Esophagus squamous epithelium (tissue), 4 donors: ENCODE measurements around the gene MEGF10.

Experiments used
- CTCF ChIP-seq, 6 experiments: fragments of 450-650 bp in 4 of 6; fragments of 200-600 bp in 2 of 6; sonication (generic) in 2 of 6; IDR thresholded peaks; one replicate each; pipeline ENCODE4 v1.5.1; 2016 to 2019; ENCODE audit warnings: antibody characterized with exemption in 6 of 6, mild to moderate bottlenecking in 4 of 6, moderate library complexity in 4 of 6
- POLR2A ChIP-seq, 4 donors: fragments of 450-650 bp; IDR thresholded peaks; one replicate each; pipeline ENCODE4 v1.6.1; 2017; ENCODE audit warnings: antibody characterized with exemption in 4 of 4, mild to moderate bottlenecking in 4 of 4, moderate library complexity in 3 of 4

- no peak for TF ChIP-seq CTCF (IDR thresholded peaks at IDR 0.05)
- TF ChIP-seq POLR2A (IDR thresholded peaks at IDR 0.05) = no peak
Measured at GRCh38 chr5:127417528-127417927, 126.9 kb downstream of the MEGF10 start.
